ENCODE results near the gene DAZAP2. TPM values are rescaled to one million over a fixed set of nuclear protein-coding genes. Genes with fewer than 3 reads are reported as not detected.

DAZAP2 gene
- polyA plus RNA-seq, 1 donor from 2014 or later: 97.9 TPM

DNA sequence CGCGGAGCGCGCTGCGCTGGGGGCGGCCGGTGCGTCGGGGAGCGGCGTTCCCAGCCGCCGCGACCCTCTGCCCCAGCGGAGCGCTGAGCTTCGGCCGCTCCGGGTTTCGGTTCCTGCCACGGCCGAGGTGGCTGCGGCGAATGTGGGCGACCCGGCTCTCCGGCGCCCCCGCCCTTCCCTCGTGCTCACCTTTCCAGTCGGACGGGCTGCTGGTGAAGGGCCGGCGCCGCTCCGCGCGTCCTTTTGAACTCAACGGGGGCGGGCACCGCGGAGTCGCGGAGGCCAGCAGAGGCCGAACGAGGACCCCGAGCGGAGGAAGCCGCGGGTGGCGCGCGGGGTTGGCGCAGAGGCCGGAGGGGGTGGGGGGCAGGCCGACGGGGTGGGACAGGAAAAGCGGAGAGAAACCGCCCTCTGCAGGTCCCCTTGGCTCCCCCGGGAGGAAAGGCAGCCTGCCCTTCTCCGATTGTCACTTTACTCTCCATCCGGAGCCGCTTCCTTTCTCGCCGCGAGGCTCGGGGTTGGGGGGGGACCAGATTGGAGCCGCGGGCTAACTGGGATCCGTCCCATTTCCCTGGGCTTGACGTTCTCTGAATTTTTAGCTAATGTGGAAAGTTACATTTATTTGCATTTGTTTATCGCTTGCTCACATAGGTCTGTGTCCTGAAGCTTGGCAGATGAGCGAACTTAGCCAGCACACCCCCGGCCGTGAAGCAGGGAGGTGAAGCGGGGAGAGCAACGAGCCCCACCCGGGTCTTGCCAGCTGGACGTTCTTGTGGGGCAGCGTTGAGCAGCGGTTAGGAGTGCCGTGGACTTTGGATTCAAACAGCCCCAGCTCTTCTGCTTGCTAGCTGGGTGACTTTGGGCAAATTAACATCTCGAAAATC is 31.7 kb downstream of the DAZAP2 start, which contains the start of gene SMAGP:
SMAGP (minus strand) TSS at position 349 of the 884 bp plus-strand sequence. CDS start 1,137 bp downstream, outside the sequence.
- Histone ChIP-seq H3K27me3 (ENCODE audit: insufficient read depth, low read depth, low read length) (peaks cover 29% of the 10 kb centered on the region), H3K36me3 (ENCODE audit: insufficient read depth, low read length) (no peaks in the 10 kb centered on the region), H3K9me2 (ENCODE audit: insufficient read depth, low read length) (no peaks in the 10 kb centered on the region), H3K4me2 (ENCODE audit: low read length) (no peak within 1 kb of the TSS), H3K9me3 (ENCODE audit: low read length) (no peaks in the 10 kb centered on the region), H4K20me1 (ENCODE audit: insufficient read depth) (no peaks in the 10 kb centered on the region), H3F3A (ENCODE audit: insufficient read depth, low read length, poor library complexity, severe bottlenecking) (no peaks in the 10 kb centered on the region), H3K27ac (ENCODE audit: low read length) (no peak within 1 kb of the TSS), H3K9ac (ENCODE audit: low read length) (peak within 1 kb of the TSS; percentile 39), H3K79me2 (replicated peaks; ENCODE audit: insufficient read depth, low read length) (no peaks in the 10 kb centered on the region), H3K4me3 (ENCODE audit: low read length) (peak within 1 kb of the TSS; percentile 79), H2AFZ (ENCODE audit: low read depth, low read length) (peak within 1 kb of the TSS; percentile 27)
- no peak for TF ChIP-seq EZH2 (IDR thresholded peaks at IDR 0.05; ENCODE audit: borderline replicate concordance, insufficient read depth, low read length, poor library complexity, severe bottlenecking)
- TF ChIP-seq, protein P1, sequence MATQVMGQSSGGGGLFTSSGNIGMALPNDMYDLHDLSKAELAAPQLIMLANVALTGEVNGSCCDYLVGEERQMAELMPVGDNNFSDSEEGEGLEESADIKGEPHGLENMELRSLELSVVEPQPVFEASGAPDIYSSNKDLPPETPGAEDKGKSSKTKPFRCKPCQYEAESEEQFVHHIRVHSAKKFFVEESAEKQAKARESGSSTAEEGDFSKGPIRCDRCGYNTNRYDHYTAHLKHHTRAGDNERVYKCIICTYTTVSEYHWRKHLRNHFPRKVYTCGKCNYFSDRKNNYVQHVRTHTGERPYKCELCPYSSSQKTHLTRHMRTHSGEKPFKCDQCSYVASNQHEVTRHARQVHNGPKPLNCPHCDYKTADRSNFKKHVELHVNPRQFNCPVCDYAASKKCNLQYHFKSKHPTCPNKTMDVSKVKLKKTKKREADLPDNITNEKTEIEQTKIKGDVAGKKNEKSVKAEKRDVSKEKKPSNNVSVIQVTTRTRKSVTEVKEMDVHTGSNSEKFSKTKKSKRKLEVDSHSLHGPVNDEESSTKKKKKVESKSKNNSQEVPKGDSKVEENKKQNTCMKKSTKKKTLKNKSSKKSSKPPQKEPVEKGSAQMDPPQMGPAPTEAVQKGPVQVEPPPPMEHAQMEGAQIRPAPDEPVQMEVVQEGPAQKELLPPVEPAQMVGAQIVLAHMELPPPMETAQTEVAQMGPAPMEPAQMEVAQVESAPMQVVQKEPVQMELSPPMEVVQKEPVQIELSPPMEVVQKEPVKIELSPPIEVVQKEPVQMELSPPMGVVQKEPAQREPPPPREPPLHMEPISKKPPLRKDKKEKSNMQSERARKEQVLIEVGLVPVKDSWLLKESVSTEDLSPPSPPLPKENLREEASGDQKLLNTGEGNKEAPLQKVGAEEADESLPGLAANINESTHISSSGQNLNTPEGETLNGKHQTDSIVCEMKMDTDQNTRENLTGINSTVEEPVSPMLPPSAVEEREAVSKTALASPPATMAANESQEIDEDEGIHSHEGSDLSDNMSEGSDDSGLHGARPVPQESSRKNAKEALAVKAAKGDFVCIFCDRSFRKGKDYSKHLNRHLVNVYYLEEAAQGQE (IDR thresholded peaks at IDR 0.05; ENCODE audit: borderline replicate concordance): no peak
- TF ChIP-seq RAD21 (conservative IDR thresholded peaks at IDR 0.05): no peak
- no peak for TF ChIP-seq POLR2AphosphoS5 (IDR thresholded peaks at IDR 0.05)
- TF ChIP-seq, protein P2, sequence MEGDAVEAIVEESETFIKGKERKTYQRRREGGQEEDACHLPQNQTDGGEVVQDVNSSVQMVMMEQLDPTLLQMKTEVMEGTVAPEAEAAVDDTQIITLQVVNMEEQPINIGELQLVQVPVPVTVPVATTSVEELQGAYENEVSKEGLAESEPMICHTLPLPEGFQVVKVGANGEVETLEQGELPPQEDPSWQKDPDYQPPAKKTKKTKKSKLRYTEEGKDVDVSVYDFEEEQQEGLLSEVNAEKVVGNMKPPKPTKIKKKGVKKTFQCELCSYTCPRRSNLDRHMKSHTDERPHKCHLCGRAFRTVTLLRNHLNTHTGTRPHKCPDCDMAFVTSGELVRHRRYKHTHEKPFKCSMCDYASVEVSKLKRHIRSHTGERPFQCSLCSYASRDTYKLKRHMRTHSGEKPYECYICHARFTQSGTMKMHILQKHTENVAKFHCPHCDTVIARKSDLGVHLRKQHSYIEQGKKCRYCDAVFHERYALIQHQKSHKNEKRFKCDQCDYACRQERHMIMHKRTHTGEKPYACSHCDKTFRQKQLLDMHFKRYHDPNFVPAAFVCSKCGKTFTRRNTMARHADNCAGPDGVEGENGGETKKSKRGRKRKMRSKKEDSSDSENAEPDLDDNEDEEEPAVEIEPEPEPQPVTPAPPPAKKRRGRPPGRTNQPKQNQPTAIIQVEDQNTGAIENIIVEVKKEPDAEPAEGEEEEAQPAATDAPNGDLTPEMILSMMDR (IDR thresholded peaks at IDR 0.05; ENCODE audit: poor library complexity, severe bottlenecking): no peak
- no peak for TF ChIP-seq TAF1 (IDR thresholded peaks at IDR 0.05; ENCODE audit: low read depth)

DNA sequence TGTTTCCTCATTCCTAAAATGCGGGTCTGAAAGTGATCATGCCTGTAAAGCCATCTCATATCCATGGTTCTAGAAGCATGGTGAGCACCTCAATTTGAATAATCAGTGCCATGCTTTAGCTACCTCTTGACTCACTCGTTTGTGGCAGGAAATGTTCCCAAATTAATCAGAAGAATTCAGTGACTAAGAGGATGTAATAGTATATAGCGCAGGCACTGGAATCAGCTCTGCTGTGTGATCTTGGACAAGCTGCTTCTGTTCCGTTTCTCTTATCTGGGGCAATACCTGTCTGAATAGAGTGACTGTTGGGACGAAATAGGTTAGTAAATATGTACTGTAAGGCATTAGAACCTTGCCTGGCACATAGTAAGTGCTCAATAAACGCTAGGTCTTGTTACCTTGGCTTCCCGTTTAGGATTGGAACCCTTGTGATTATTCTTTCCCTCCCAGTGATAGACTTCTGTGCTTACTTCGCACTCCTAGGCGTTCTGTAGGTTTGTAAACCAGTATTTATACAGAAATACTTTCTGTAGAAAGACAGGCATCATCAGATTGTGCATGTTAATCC is 32.4 kb downstream of the DAZAP2 start:
- H2AFZ ChIP-seq (ENCODE audit: low read depth, low read length): no peak overlapping the region
- TF ChIP-seq POLR2AphosphoS5 (IDR thresholded peaks at IDR 0.05): no peak
- TF ChIP-seq MXI1 (conservative IDR thresholded peaks at IDR 0.05; ENCODE audit: poor library complexity, severe bottlenecking): no peak
- TF ChIP-seq EP300 (conservative IDR thresholded peaks at IDR 0.05; ENCODE audit: poor library complexity, severe bottlenecking): no peak
- TF ChIP-seq RAD21 (conservative IDR thresholded peaks at IDR 0.05): no peak
- TF ChIP-seq, protein P2 (IDR thresholded peaks at IDR 0.05; ENCODE audit: poor library complexity, severe bottlenecking): no peak
- no peak for TF ChIP-seq EZH2 (IDR thresholded peaks at IDR 0.05; ENCODE audit: borderline replicate concordance, insufficient read depth, low read length, poor library complexity, severe bottlenecking)
- TF ChIP-seq, protein P1 (IDR thresholded peaks at IDR 0.05; ENCODE audit: borderline replicate concordance): no peak
- no peak for TF ChIP-seq TAF1 (IDR thresholded peaks at IDR 0.05; ENCODE audit: low read depth)
- no peak for TF ChIP-seq SMC3 (conservative IDR thresholded peaks at IDR 0.05; ENCODE audit: poor library complexity)
- no peak overlapping the region for H3K9ac ChIP-seq (ENCODE audit: low read length)

More for the DNA sequence above, 32.4 kb downstream of the DAZAP2 start:
- Histone ChIP-seq H3K4me3 (ENCODE audit: low read length) (peak overlapping the region; percentile 79), H3K27ac (ENCODE audit: low read length) (no peak overlapping the region), H3K27me3 (ENCODE audit: insufficient read depth, low read depth, low read length) (peaks cover 29% of the 10 kb centered on the region), H3K4me2 (ENCODE audit: low read length) (no peak overlapping the region), H4K20me1 (ENCODE audit: insufficient read depth) (no peaks in the 10 kb centered on the region), H3K9me2 (ENCODE audit: insufficient read depth, low read length) (no peaks in the 10 kb centered on the region), H3K79me2 (replicated peaks; ENCODE audit: insufficient read depth, low read length) (no peaks in the 10 kb centered on the region), H3K36me3 (ENCODE audit: insufficient read depth, low read length) (no peaks in the 10 kb centered on the region), H3K9me3 (ENCODE audit: low read length) (no peaks in the 10 kb centered on the region), H3F3A (ENCODE audit: insufficient read depth, low read length, poor library complexity, severe bottlenecking) (no peaks in the 10 kb centered on the region)

Measured in neural cell (in vitro differentiated cells).